ENCODE data around the gene BMPR1B. TPM values are rescaled to one million over a fixed set of nuclear protein-coding genes. Genes with fewer than 3 reads are reported as not detected.

Gene BMPR1B
- total and polyA plus RNA-seq, 10 donors, result 0.12 to 2.4 (median 1.2) TPM

- Histone ChIP-seq H3K27me3 (replicated peaks in 1 of 7) (no peaks in the 10 kb centered on the region), H3K27ac (no peak overlapping the region), H3K9me3 (peaks cover 0 to 14% (median 2%) of the 10 kb centered on the region in 8 donors), H3K4me1 (no peaks in the 10 kb centered on the region), H3K4me3 (no peak overlapping the region), H3K36me3 (no peaks in the 10 kb centered on the region)
- TF ChIP-seq CTCF (IDR thresholded peaks at IDR 0.05 in 8 of 11, conservative IDR thresholded peaks at IDR 0.05 in 3 of 11), result no peak
- no peak for TF ChIP-seq POLR2A (IDR thresholded peaks at IDR 0.05)
- TF ChIP-seq POLR2AphosphoS5 (IDR thresholded peaks at IDR 0.05), result no peak
- DNase-seq, result no peak
- intact Hi-C loops (cut with DNase I; ENCODE audit: low total_unique reads), result no loop called here
- 32 to 82% (median 60%) methylated on average over 3 of the region's 3 CpGs for WGBS, 5 donors
Measured at GRCh38 chr4:94841864-94842221, 84.1 kb downstream of the BMPR1B start.

- H3K4me3 ChIP-seq, result no peak overlapping the region
- peaks cover 0 to 12% (median 0%) of the 10 kb centered on the region in 8 donors for H3K9me3 ChIP-seq
- no peak for TF ChIP-seq POLR2A (IDR thresholded peaks at IDR 0.05)
- TF ChIP-seq POLR2AphosphoS5 (IDR thresholded peaks at IDR 0.05), result no peak
- no peak for TF ChIP-seq CTCF (IDR thresholded peaks at IDR 0.05 in 8 of 11, conservative IDR thresholded peaks at IDR 0.05 in 3 of 11)
- no peak overlapping the region for H3K27ac ChIP-seq
- no peaks in the 10 kb centered on the region for H3K4me1 ChIP-seq
- no peak for DNase-seq
- intact Hi-C loops (cut with DNase I; ENCODE audit: low total_unique reads), result no loop called here
- no peaks in the 10 kb centered on the region for H3K27me3 ChIP-seq (replicated peaks in 1 of 7)
- H3K36me3 ChIP-seq, result no peaks in the 10 kb centered on the region
Measured at GRCh38 chr4:94843216-94843615, 85.5 kb downstream of the BMPR1B start.

GRCh38 chr4:94848326-94848725 is 90.6 kb downstream of the BMPR1B start:
- Histone ChIP-seq H3K27me3 (replicated peaks in 1 of 7) (no peaks in the 10 kb centered on the region), H3K27ac (no peak overlapping the region), H3K4me3 (no peak overlapping the region), H3K9me3 (peaks cover 0 to 12% (median 0%) of the 10 kb centered on the region in 8 donors), H3K4me1 (no peaks in the 10 kb centered on the region), H3K36me3 (no peaks in the 10 kb centered on the region)
- intact Hi-C loops (cut with DNase I; ENCODE audit: low total_unique reads), result no loop called here
- TF ChIP-seq POLR2AphosphoS5 (IDR thresholded peaks at IDR 0.05), result no peak
- no peak for TF ChIP-seq POLR2A (IDR thresholded peaks at IDR 0.05)
- no peak for TF ChIP-seq CTCF (IDR thresholded peaks at IDR 0.05 in 8 of 11, conservative IDR thresholded peaks at IDR 0.05 in 3 of 11)
- no peak for DNase-seq
- WGBS, 5 donors, result 69 to 81% (median 77%) methylated on average over 3 of the region's 3 CpGs

GRCh38 chr4:94849901-94850300 is 92.1 kb downstream of the BMPR1B start:
- Histone ChIP-seq H3K4me3 (no peak overlapping the region), H3K27me3 (replicated peaks in 1 of 7) (no peaks in the 10 kb centered on the region), H3K9me3 (peaks cover 0 to 12% (median 0%) of the 10 kb centered on the region in 8 donors), H3K4me1 (no peaks in the 10 kb centered on the region), H3K36me3 (no peaks in the 10 kb centered on the region), H3K27ac (no peak overlapping the region)
- intact Hi-C loops (cut with DNase I; ENCODE audit: low total_unique reads), result no loop called here
- 87 to 97% (median 90%) methylated on average over 2 of the region's 2 CpGs for WGBS, 5 donors
- TF ChIP-seq CTCF (IDR thresholded peaks at IDR 0.05 in 8 of 11, conservative IDR thresholded peaks at IDR 0.05 in 3 of 11), result no peak
- TF ChIP-seq POLR2AphosphoS5 (IDR thresholded peaks at IDR 0.05), result no peak
- TF ChIP-seq POLR2A (IDR thresholded peaks at IDR 0.05), result no peak
- DNase-seq, result no peak
